Measurements from ENCODE around the gene GCC1.
A peak's percentile ranks its signal among the peaks of the same experiment; 100 is the strongest.
"Not testable (repeated sequence)": the region's sequence is repeated elsewhere in the genome, so short reads cannot be mapped to it uniquely, and the experiment has no call there.

The GCC1 gene

DNA sequence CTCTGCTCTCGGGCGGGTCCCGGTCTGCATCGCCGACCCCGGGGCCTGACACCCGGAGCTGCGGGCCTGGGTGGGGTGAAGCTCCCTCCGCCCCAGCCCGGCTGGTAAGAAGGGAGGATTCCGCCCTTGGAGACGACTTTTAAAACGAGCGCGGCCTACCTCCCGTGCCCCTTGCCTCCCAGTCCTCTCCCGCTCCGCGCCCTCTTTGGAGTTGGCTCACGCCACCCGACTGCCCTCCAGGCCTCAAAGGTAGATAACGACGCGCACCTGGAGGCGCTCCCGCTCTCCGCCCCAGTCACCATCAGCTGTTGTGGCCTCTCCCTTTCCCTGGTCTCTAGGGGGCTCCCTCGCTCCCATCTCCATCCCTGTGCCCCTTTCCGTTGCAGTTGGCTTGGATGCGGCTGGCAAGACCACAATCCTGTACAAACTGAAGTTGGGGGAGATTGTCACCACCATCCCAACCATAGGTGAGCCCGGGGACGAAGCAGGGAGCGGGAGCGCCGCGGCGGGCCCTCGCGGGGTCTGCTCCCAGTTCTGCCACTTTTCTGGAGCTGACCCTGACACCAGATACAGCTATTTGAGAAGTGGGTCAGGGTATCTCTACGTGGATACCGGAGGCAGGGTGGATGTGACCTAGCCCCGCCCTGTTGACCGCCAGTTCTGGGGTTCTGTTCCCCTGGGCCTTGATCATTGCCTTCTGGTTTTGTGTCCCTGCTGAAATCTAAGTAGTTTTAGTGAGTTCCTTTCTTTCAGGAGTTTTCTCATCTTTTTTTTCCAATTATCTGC lies 3.5 kb upstream of the GCC1 start:
- DNase-seq: peak; percentile 35

DNA sequence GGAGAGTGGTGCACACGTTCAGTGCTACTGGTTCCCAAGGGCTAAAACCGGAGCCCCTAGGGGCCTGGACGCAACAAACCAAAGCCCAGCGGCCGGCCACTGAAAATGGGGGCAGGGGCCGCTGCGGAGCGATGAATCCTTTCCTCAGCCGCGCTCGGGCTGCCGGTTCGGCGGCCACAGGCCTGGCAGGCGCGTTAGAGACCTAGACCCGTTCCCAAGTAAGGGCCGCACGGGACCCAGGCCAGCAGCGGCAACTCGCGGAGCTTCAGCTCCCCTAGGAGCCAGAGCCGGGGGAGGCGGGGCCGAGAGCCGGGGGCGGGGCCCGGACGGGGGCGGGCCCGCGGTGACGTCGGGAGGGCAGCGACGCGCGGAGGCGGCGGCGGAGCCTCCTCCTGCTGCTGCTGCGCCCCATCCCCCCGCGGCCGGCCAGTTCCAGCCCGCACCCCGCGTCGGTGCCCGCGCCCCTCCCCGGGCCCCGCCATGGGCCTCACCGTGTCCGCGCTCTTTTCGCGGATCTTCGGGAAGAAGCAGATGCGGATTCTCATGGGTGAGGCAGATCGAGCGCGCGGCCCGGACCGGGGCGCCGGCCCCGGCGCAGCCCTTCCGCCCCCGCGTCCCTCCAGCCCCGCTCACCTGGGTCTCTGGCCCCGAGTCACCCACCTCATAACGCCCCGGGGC lies 2.8 kb upstream of the GCC1 start, which contains the start of gene ARF5:
ARF5 (plus strand) TSS at position 393 of the 678 bp plus-strand sequence; CDS start at position 481, 88 bp downstream.
- DNase-seq: peak; percentile 88

DNA sequence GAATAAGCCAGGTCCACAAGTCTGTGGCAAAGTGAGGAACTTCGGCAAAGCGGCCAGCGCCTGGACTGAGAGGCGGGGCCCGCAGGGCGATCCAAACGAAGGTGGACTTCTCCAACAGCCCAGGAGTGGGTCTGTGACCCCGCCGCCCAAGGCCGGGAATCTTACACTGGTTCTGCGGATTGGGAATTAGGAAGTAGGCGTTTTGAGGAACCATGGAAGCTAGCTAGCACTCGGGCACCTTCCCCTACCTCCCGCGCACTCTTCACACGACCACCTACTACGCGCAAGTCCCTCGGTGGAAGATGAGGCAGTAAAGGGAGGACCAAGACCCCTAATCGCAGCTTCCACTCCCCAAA lies 2.2 kb upstream of the GCC1 start:
- no peak for DNase-seq

- DNase-seq: no peak
Observed at GRCh38 chr7:127586346-127586745, 950 bp upstream of the GCC1 start.

DNA sequence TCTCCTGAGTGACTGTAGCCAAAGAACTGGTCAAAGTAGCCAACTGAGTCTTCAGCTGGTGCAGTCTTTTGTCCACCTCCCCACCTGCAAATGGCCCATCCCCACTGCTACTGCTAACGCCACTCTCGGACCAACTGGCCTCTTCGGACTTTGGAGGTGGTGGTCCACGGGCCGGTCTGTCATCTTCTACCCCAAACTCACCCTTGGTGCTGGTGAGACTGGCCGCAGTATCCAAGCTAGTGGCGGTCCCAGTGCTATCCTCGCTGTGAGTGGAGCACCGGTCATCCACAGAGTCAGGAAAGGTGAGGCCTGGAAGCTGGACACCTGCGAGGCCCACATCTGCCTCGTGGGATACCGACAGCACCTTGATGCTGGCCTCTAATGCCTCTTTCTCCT lies 750 bp downstream of the GCC1 start:
- no peak for DNase-seq

- no peak for DNase-seq
Observed at GRCh38 chr7:127582361-127582760, 3.0 kb downstream of the GCC1 start.

- no peak for DNase-seq
Observed at GRCh38 chr7:127581716-127582115, 3.7 kb downstream of the GCC1 start.

GRCh38 chr7:127580612-127581011 lies 4.8 kb downstream of the GCC1 start:
- no peak for DNase-seq

- no peak for DNase-seq
Observed at GRCh38 chr7:127578711-127579275, 6.6 kb downstream of the GCC1 start.

DNA sequence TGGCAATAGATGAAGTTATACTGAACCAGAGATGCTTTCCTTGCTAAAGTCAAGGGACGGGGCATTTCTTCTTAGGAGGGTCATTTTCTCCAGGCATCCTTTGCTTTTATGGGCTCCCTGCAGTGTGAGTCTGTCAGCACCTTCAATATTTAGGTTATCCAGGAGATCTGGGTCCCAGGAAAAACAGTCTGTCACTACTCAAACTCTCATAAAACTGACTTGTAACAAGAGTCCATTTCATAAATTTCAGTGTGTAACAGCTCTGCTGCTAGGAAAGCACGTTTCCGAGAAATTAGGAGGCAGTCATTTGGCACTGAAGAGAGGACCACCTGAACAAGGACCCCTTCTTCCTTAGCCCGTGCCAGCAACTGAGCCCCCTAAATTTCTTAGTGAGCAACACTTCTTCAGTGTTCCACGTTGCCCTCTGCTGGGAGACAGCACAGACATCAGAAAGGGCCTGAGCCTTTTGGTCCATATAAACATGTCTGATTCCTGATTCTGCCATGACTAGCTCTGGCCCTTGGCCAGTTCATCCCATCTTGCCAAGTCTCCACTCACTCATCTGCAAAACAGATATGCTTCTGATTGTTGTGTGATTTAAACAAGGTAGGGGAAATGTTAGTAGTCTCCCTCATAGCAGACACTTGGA lies 7.2 kb downstream of the GCC1 start:
- peak; percentile 11 for DNase-seq

DNA sequence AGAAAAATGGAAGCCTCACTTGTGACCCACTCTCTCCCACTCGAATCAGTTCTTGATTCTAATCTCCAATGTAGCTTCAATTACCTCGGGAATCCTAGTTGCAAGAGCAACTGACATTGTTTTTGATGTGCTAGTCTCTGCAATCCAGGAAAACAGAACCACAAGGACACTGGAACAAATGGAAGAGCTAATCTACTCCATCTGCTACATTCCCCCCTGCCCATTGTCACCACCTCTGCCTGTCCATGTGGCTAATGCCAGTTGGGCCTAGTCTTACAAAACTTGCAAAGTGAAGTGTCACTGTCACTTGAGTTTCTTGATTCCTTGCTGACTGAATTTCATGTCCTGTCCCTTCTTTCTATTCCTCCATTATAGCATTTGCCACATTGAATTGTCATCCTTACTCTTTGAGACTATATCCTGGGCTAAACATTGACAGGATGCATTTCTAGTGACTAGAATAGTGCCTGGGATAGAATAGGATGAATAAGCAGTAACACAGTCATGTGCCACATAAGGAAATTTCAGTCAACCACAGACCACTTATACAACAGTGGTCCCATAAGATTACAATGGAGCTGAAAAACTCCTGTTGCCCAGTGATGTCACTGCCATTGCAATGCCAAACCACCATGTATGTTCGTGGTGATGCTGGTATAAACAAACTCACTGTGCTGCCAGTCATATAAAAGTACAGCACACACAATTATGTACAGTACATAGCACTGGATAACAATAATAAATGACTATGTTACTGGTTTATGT lies 13.5 kb downstream of the GCC1 start:
- no peak for DNase-seq

GRCh38 chr7:127568034-127568433 lies 17.4 kb downstream of the GCC1 start:
- DNase-seq: not testable (repeated sequence)

- DNase-seq: no peak
Observed at GRCh38 chr7:127566242-127566641, 19.2 kb downstream of the GCC1 start.

DNA sequence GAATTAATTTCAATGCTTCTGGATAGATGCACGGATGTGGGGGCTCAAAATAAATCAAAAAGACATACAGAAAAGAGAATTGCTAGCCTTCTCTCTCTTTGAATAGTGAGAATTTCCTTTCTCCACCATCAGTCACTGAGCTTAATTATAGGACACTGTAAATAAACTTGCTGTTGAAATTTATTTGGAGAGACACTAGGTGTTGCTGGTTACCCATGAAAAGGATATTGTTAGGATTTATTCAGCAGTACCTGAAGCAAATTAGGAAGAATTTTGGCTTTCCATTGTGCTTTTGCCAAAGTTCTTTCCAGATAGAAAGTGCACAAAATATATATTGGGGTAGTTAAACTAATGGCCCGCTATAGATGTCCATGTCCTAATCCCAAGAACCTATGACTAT lies 27.6 kb downstream of the GCC1 start:
- no peak for DNase-seq

- no peak for DNase-seq
Observed at GRCh38 chr7:127556404-127556803, 29.0 kb downstream of the GCC1 start.

- no peak for DNase-seq
Observed at GRCh38 chr7:127551941-127552340, 33.5 kb downstream of the GCC1 start.

DNA sequence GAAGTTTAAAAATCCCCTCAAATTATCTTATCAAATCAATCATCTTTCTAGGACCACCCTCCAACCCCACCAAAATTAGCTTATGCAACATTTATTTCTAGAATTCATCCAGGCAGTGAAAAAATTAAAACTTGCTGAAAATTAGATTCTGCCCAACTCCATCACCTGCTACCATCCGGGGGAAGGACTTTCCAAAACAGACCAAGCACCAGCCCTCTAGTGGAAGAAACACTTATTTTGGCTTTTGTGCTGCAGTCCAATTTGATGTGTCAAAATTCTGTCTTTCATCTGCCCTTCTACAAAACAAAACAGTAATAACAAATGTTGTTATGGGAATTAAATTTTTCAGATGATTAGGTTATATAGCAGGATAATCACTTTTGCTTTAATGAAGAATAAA lies 35.1 kb downstream of the GCC1 start:
- no peak for DNase-seq

- DNase-seq: no peak
Observed at GRCh38 chr7:127546313-127546712, 39.1 kb downstream of the GCC1 start.

DNA sequence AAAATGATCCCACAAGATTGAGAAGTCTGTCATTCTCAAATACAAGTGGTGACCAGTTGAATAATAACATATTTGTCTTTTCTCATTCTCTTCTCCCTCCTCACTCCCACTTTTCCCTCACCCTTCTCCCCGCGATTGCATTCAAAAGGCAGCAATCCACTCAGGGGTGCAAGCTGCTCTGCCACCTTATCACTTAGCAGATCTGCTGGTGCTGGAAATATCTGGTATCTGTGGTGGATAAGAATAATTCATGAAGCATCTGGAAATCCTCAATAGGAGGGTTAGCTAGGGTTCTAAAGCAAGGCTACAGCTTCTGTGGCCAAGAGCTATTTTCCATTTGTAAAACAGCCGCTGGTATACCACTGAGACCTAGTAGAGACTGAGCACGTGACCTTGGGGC lies 43.8 kb downstream of the GCC1 start:
- DNase-seq: no peak

DNA sequence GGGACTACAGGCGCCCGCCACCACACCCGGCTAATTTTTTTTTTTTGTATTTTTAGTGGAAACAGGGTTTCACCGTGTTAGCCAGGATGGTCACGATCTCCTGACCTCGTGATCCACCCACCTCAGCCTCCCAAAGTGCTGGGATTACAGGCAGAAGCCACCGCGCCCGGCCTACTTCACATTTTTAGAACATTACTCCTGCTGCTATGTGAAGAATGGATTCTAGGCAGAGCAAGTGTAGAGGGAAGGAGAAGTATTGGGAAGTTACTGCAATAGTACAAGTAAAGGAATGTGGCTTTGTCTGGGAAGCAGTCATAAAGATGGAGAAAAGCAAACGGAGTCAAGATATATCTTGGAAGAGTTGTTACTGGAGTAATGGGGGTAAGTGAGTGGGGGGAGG lies 44.9 kb downstream of the GCC1 start:
- not testable (repeated sequence) for DNase-seq

- DNase-seq: no peak
Observed at GRCh38 chr7:127539116-127539515, 46.3 kb downstream of the GCC1 start.

DNA sequence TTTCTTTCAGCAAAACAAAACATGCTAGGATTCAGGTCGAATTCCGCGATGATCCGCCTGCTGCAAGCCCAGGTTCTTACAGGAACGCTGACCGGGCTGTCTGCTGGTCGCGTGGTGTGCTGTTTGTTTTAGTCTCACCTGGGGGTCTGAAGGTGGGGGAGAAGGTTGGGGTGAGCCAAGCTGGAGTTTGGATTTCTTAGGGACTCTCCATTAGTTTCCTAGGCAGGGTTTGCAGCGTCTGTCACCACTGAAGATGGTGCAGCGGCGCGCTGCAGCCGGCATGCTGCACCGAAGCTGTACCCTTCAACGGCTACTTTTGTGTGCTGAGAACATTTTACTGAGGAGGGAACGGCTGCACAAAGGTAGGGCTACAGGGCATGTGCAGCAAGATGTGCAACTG lies 48.7 kb downstream of the GCC1 start:
- no peak for DNase-seq

- DNase-seq: no peak
Observed at GRCh38 chr7:127536394-127536691, 49.1 kb downstream of the GCC1 start.
